GM21576 (cell line): ENCODE results near the gene RBM23.
"Not testable (repeated sequence)": the region's sequence is repeated elsewhere in the genome, so short reads cannot be mapped to it uniquely, and the experiment has no call there.

Source experiments
- ATAC-seq: cut with Tn5 transposase; IDR thresholded peaks from one replicate; pipeline ENCODE4 v1.9.1; 2021; ENCODE audit warnings: mild to moderate bottlenecking, moderate library complexity; ENCODE audit not compliant: unreplicated experiment

Gene RBM23

DNA sequence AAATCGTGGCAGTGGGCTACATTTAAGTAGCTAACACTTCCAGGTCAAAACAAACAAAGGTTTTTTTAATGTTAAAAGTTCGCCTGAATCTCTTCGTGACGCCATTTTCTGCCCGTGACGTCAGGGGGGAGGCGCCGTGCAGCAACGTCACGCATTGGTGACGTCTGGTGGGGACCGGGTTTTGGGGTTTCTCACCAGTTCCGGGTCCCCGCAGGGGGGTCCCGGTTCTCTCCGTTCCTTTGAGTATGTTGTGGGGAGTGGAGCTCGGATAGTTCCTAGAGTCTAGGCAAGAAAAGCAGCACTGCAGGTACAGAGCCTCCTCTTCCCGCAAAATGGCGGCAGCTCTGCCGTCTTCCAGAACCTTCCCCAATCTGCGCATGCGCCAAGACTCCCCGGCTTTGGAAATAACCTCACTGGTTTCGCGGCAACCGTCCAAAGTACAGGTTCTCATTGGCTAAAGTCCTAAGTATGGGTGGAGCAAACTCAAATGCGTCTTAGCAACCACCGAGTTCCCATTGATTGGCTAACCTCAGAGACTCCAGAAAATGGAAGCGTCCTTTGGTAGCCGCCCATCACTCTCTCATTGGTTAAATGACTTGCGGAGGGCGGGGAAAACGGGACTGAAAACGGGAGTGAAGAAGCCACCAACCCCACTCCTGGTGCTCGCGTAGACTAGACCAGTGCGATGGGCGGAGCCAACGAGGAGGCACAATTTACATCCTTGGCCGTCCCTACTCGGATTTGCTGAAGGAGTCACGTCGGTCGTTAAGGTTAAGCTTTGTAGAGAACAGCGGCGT is at the start of gene RBM23:
Gene RBM23, minus strand, starts transcription at position 346 of the 797 bp plus-strand sequence.
- peak; percentile 93 for ATAC-seq

DNA sequence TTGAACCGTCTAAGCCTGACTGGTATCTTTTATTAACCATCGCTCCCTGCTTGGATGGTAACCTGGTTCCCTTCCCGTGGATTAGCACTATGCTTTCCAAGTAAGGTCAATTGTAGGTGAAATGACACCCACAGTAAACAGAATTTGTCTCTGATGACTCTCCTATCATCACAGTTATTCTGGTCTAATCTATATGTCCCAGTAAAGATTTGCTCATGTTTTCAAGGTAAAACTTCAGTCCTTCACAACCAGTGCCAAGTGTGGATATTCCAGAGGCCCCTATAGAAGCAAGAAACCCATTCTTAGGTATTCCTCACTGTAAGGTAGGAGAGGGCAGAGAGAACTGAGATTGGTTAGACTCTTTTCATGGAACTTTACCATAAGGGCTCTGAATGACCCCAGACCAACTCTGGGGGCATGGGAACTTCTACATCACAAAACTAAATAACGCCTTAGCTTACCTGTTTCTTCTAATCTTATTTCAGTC is 47.9 kb upstream of the RBM23 start:
- no peak for ATAC-seq

DNA sequence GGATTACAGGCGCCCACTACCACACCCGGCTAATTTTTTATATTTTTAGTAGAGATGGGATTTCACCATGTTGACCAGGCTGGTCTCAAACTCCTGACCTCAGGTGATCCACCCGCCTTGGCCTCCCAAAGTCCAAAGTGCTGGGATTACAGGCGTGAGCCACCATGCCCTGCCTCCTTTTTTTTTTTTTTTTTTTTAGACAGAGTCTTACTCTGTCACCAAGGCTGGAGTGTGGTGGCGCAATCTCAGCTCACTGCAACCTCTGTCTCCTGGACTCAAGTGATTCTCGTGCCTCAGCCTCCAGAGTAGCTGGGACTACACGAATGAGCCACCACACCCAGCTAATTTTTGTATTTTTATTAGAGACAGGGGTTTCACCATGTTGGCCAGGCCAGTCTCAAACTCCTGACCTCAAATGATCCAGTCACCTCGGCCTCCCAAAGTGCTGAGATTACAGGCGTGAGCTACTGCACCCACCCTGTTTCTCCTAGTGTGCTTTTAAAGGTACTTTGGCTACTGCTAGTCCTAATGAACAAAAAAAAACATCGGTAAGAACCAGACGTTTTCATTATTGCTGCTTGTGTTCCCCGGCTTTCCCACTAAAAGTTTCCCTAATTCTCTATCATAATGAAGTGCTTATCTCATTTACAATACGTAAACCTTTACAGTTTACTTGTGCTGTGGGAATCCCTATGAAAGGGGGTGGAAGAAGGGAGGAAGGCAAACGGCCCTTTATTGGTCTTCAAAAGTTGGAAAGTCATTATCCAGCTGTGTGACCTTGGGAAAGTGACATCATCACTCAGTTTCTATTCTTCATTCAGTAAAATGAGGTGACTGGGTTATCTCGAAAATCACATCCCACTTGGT is 47.2 kb upstream of the RBM23 start:
- ATAC-seq = not testable (repeated sequence)

DNA sequence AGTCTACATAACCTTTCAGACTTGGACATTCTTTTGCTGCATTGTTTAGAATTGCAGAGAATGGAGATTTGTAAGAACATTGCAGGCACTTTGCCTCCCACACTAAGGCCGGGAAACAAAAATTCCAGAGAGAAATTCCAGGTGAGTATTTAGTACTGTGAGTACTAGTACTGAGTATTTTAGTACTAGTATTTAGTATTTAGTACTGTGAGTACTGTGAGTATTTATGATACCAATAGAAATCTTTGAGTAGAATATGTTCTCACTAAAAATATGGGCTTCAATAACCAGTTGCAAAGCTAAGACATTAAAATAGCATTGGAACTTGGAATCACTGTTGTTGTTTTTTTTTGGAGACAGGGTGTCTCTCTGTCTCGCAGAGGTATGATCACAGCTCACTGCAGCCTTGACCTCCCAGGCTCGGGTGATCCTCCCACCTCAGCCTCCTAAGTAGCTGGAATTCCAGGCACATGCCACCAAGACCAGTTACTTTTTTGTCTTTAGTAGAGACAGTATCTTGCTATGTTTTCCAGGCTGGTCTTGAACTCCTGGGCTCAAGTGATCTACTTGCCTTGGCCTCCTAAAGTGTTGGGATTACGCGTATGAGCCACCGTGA is 43.2 kb upstream of the RBM23 start:
- ATAC-seq = no peak

DNA sequence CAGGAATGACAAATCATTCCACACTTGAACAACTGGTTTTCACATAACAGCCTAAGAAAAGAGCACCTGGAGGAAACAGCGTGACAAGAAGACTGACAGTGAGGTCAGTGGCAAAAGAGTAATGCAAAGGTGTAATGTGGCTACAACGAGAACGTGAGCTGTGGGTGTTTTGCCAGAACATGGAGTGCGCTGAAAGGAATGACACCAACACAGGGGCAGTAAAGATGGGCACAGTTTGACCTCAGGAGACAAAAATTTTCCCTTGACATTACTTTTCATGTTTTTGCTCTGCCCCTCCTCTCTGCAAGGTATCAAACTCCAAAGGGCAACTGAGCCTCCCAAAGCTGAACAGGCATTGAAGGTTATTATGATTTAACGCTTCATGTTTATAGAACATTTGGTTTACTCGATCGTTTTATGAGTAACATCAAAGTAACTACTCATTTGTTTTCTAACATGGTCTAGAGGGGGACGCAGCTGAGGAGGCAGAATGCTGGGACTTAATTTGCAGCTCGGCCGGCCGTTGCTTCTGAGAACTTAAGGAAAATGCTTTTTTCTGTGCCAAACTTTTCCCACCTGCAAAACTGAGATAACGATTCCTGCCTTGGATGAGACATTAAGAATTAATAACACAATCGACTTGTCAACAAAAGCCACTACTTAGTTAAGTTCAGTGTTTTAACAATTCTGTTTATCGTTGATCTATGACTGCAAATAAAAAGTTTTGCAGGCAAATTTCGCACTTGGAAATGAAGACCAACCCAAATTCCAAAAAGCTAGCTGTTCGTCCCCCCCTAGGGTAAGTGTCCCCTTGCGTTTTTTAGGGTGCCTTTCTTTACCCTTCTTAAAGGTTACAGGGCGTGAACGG is 37.0 kb upstream of the RBM23 start:
- no peak for ATAC-seq

DNA sequence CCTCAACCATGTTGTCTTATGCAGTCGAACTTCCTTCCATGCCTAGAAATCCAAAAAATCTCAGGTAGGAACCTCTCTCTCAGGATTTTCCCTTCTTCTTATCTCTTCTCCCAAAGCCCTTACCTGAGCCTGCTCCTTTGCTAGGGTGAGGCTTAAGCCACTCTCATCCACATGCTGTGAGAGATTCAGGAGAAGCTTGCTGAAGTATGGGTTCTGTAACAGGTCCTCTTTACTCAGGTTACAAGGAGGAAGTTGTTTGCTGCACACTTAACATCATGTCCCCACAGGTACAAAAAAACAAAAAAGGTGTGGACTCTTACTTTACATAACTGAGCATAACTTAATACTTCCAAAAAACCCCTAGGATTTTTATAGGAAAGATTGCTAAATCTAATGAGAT is 33.5 kb upstream of the RBM23 start:
- no peak for ATAC-seq

DNA sequence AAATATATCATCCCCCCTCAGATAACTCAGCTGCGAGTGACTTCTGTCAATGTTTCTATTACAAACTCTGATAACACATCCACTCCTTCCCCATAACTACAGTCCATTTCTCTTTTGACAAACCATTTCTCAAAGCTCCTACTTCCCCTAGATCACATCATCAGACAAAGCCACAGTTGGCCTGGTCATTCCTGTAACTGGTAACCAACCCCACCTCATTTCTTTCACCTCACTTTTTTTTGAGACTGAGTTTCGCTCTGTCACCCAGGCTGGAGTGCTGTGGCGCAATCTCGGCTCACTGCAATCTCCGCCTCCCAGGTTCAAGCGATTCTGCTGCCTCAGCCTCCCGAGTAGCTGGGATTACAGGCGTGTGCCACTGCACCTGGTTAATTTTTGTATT is 32.8 kb upstream of the RBM23 start:
- not testable (repeated sequence) for ATAC-seq

DNA sequence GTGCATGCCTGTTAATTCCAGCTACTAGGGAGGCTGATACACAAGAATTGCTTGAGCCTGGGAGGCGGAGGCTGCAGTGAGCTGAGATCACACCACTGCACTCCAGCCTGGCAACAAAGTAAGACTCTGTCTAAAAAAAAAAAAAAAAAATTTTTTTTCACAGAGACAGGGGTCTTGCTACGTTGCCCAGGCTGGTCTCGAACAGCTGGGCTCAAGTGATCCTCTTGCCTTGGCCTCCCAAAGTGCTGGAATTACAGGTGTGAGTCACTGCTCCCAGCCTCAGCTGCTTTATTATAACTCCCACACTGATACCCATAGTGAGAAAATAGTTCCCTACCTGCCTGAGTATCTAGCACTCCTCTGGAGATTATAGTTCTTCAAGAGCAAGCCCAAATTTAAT is 26.7 kb upstream of the RBM23 start:
- ATAC-seq = no peak

DNA sequence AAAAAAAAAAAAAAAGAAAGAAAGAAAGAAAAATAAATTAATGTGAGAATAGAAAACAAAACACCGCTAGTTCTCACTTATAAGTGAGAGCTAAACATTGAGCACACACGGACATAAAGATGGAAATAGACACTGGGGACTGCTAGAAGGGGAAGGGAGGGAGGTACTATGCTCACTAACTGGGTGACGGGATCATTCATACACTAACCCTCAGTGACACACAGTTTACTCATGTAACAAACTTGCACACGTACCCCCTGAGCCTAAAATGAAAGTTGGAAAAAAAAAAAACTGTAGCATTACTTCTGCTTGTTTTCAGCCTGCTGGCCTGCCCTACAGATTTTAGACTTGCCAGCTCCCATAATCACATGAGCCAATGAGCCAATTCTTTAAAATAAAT is 20.7 kb upstream of the RBM23 start:
- ATAC-seq = no peak

DNA sequence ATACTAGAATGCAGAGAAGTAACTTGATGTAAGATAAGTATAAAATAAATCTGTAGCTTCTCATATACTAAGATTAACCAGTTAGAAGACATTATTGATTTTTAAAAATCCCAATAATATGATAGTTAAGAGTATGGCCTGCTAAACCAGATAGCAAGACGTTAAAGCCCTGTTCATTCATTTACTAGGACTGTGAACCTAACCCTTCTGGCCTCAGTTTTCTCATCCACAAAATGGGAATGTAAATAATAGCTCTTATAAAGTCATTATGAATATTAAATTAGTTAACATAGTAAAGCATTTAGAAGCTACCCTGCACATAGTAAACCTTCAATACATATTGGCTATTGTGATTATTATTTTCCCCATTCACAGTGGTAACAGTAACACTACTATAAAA is 16.2 kb upstream of the RBM23 start:
- ATAC-seq = no peak

DNA sequence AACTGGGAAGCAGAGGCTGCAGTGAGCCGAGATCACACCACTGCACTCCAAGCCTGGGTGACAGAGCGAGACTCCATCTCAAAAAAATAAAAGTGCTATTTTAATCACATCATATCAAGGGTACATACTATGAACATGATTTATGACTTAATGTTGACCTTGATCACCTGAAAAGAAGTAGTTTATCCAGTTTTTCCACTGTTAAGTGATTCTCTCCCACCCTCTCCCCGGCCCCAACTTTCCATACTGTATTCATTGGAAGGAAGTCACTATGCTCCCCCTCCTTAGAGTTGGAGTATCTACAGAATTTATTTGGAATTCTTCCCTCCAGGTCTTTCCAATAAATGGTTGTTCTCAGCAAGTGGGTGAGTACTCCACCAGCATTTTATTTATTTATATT is 13.2 kb upstream of the RBM23 start:
- ATAC-seq = no peak

DNA sequence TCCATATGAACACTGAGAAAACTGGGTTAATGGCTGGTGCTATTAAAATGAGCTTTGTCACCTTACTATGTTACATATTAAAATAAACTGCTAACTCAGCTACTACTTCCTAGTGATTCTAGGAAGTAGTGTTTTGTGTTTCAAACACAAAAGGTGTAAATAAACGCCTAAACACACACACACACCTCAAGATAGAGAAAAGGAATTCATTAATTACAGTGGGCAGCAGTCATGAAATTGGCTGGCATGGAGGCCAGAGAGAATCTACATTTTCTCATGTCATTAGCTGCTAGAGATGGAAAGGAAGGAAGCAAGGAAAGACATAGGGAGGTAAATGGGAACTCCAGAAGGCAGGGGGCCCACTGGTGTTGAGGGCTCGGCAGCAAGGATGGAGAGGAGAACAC is 11.0 kb upstream of the RBM23 start:
- ATAC-seq = no peak

DNA sequence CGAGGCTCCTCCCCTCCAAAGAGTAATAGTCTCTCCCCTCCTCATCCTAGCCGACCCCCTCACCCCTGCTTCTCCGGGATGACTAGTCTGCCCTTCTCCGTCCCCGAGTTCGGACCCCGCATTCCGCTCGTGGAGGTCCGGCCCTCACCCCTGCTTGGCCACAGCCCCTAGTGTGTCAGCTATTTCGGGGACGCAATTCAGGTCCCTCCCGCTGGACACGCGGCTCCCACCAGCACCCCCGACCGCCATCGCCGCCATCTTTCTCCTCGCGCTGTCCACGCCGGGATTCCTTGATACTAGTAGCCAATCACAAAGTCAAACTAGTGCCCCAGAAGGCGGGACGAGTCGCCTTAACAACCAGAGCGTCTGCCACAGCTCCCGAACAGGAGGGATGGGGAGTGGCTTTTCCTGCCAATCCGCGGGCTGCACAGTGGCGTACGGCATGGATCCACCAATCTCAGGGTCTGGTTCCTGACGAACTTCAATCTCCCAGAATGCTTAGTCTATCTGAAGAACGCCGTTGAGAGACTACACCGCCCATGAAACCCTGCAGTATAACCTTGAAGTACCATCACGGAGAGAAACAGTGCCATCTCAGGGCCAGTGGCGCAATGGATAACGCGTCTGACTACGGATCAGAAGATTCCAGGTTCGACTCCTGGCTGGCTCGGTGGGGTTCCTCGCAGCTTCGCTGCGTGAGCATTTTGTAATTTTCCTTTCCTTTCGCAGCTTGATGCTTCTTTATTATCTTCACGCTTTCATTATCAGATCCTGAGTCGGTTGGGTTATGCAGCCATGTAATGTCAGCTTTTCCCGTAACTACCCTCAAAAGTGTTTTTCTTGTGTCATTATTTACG is 10.4 kb upstream of the RBM23 start, which contains the start of gene PRMT5:
Gene PRMT5, minus strand, starts transcription at position 273 of the 857 bp plus-strand sequence. Its CDS starts 15 bp downstream, at position 258.
- ATAC-seq = peak; percentile 95

DNA sequence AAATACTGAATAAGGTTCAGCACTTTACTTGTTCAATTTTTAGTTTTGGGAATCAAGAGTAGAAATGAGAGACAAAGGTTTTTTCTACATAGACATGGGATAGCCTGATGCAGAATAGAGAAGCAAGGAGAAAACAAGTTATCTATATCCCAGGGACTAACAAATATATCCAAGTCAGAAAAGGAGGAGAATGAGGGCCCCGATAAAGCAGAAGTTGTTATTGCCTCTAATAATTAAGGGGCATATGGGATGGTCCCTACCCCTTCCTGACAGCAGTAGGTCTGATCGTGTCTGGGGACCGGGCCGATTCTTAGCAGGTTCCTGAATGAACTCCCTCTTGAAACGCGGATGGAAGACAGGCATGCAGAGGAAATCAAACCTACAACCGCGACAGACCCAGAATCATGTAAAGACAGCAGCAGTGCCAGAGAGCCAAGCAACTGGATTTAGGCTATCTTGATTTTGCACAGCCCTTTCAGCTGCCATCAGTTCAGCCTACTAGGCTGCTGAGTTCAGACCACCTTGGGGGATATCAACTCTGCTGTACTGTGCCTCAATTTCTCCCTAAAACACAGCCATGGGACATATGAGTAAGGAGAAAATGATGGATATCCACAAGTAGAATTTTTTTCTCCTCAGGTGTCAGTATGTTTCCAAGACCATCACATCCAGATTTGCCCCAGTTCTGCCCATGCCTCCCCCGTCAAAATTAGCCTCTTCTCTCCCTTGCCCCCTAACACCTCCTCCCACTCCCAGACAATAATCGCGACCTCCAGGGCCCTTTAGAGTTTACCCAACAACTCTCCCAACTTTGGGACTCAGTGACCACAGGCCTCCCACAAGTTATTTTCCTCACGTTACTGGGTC is 9.5 kb upstream of the RBM23 start:
- ATAC-seq = no peak

DNA sequence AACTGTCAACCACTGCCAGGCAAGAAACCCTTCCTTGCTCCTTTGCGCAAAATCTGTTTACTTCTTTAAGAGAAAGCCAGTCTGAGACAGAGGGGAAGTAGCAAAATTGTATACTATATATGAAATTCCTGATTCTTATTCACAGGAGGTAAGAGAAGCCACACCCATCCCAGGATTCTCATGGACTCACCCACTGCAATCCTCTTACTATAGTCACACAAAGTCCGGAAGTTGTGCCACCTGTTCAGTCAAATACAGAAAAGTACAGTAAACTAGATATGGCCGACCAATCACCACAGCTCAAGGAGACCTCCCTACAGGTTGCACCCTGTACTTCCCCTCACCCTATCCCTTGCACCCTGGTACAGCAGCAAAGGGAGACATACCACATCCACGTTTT is 7.4 kb upstream of the RBM23 start:
- ATAC-seq = no peak

DNA sequence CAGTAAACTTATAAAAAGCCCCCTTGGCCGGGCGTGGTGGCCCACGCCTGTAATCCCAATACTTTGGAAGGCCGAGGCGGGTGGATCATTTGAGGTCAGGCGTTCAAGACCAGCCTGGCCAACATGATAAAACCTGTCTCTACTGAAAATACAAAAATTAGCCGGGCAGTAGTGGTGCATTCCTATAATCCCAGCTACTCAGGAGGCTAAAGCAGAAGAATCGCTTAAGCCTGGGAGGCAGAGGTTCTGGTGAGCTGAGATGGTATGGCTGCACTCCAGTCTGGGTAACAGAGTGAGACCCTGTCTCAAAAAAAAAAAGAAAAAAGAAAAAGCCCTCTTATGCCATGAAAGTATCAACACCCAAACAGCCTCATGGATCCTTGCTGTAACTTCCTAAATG is 6.6 kb upstream of the RBM23 start:
- no peak for ATAC-seq

DNA sequence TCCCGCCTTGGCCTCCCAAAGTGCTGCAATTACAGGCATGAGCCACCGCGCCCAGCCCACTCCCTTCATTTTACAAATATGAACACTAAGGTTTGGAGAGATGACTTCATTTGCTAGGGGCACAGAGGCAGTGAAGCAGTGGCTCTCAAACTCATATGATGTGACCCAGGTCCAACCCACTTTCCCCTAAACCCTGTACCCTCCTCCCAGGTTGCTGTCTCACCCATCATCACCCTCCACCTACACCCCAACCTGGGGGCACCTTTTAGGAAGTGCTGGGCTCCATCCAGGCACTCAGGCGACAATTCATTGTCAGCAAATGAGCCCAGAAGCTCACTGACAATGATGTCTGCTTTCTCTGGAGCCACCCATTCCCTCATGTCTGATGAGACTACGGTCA is 4.8 kb upstream of the RBM23 start:
- ATAC-seq = no peak

DNA sequence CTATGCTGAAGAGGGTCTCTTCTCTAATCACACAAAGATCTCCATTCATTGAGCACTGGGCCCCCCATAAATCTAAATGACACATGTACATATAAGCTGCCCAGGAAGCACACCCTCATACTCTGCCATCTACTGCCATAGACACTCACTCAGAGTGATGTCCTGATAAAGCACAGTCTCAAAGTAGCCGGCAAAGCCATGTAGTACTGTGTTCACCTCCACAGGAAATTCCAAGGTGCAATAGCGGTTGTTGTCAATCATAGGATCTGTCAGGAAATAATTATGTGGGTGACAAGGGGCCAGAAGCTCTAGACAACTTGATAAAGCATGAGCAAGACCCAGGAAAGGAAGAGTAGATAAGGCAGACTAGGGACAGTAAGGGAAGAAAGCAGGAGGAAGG is 3.3 kb upstream of the RBM23 start:
- no peak for ATAC-seq

DNA sequence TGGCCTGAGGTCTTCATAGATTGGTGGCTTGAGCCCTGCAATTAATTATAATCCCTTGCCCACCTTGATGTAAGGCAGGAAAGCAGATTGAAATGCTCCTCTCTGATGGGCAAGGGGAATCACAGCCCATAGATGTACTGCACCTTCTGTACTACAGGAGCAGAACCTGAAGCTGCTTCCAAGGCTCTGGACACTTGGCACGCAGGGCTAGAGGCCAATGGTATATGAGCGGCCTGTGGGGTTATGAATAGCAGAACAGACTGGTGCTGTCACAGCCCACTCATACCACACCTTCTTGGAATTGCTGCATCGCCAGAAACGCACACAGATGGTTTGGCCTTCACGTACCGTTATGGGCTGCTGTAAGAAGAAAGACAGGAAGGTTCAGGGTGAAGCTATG is 1.7 kb upstream of the RBM23 start:
- no peak for ATAC-seq
